Measurements from ENCODE around the gene PPHLN1. TPM values are rescaled to one million over a fixed set of nuclear protein-coding genes. Genes with fewer than 3 reads are reported as not detected.

The PPHLN1 gene
- total and polyA plus RNA-seq, 2 donors (not counting 1 experiment from before 2014, with no cell fraction given), result 47.6 to 91.4 TPM

DNA sequence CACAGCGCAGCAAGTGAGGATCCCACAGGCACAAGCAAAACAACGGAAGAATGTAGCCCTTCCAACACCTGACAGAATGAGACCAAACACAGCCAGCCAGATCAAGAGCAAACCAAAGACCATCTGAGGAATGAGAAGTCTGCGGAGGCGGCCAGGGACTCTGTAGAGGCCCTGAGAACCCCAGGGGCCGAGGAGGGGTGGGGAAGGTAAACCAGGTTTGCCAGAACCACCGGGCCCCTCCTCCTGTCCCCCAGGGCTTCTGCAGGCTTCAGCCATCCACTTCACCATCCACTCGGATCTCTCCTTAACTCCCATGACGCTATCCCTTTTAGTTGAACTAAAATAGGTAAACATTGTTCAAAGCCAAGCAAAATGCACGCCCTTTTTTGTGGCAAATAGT is 37.4 kb upstream of the PPHLN1 start:
- Histone ChIP-seq H3K79me2 (ENCODE audit: control insufficient read depth, insufficient read depth, low read length) (no peaks in the 10 kb centered on the region), H3K4me2 (ENCODE audit: extremely low read depth, insufficient read depth, low read length) (no peak overlapping the region), H3K27ac (ENCODE audit: insufficient read depth, low read length) (no peak overlapping the region), H2AFZ (ENCODE audit: low read length) (no peak overlapping the region), H3K4me1 (ENCODE audit: control insufficient read depth, extremely low read depth, insufficient read depth, low read length) (no peaks in the 10 kb centered on the region), H3K4me3 (replicated peaks in 1 of 4; ENCODE audit: control extremely low read depth in 1 of 4, insufficient read depth in 1 of 4, low read depth in 3 of 4, low read length in 4 of 4) (no peak overlapping the region), H3K9ac (ENCODE audit: insufficient read depth, low read length) (no peak overlapping the region), H3K27me3 (ENCODE audit: control insufficient read depth, insufficient read depth, low read length) (no peaks in the 10 kb centered on the region), H4K20me1 (ENCODE audit: control insufficient read depth, extremely low read depth, insufficient read depth, low read length) (no peaks in the 10 kb centered on the region), H3K9me3 (ENCODE audit: control insufficient read depth, insufficient read depth, low read depth, low read length) (no peaks in the 10 kb centered on the region), H3K36me3 (ENCODE audit: control insufficient read depth, insufficient read depth, low read length) (no peaks in the 10 kb centered on the region)
- TF ChIP-seq, protein P1, sequence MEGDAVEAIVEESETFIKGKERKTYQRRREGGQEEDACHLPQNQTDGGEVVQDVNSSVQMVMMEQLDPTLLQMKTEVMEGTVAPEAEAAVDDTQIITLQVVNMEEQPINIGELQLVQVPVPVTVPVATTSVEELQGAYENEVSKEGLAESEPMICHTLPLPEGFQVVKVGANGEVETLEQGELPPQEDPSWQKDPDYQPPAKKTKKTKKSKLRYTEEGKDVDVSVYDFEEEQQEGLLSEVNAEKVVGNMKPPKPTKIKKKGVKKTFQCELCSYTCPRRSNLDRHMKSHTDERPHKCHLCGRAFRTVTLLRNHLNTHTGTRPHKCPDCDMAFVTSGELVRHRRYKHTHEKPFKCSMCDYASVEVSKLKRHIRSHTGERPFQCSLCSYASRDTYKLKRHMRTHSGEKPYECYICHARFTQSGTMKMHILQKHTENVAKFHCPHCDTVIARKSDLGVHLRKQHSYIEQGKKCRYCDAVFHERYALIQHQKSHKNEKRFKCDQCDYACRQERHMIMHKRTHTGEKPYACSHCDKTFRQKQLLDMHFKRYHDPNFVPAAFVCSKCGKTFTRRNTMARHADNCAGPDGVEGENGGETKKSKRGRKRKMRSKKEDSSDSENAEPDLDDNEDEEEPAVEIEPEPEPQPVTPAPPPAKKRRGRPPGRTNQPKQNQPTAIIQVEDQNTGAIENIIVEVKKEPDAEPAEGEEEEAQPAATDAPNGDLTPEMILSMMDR (conservative IDR thresholded peaks at IDR 0.05 in 1 of 2, IDR thresholded peaks at IDR 0.05 in 1 of 2; ENCODE audit: low read depth in 1 of 2, low read length in 2 of 2), result no peak
- no peak for TF ChIP-seq EZH2 (IDR thresholded peaks at IDR 0.05; ENCODE audit: low read length, missing control alignments)
- DNase-seq (ENCODE audit: low read depth in 2 of 2), result no peak

DNA sequence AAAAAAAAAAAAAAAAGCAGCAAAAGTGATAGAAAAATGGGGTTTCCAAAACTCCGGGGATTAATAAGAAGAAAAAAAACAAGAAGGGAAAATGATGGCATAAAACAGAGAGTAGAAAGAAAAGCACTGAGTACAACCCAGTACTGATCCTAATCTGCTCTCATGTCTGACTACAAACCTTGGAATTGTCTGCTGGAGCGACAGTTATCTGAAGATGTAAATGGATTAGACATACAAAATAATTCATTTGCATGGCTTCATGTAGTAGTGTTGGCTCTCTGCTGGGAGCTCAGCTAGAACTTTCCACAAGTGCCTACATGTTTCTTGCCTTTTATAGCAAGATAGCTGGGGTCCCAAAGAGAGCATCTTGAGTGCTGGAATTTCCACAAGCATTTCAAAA is 34.3 kb upstream of the PPHLN1 start:
- Histone ChIP-seq H3K9me3 (ENCODE audit: control insufficient read depth, insufficient read depth, low read depth, low read length) (no peaks in the 10 kb centered on the region), H3K4me3 (replicated peaks in 1 of 4; ENCODE audit: control extremely low read depth in 1 of 4, insufficient read depth in 1 of 4, low read depth in 3 of 4, low read length in 4 of 4) (no peak overlapping the region), H3K4me1 (ENCODE audit: control insufficient read depth, extremely low read depth, insufficient read depth, low read length) (no peaks in the 10 kb centered on the region), H3K36me3 (ENCODE audit: control insufficient read depth, insufficient read depth, low read length) (no peaks in the 10 kb centered on the region), H4K20me1 (ENCODE audit: control insufficient read depth, extremely low read depth, insufficient read depth, low read length) (no peaks in the 10 kb centered on the region), H3K27me3 (ENCODE audit: control insufficient read depth, insufficient read depth, low read length) (no peaks in the 10 kb centered on the region), H2AFZ (ENCODE audit: low read length) (no peak overlapping the region), H3K9ac (ENCODE audit: insufficient read depth, low read length) (no peak overlapping the region), H3K79me2 (ENCODE audit: control insufficient read depth, insufficient read depth, low read length) (no peaks in the 10 kb centered on the region), H3K4me2 (ENCODE audit: extremely low read depth, insufficient read depth, low read length) (no peak overlapping the region), H3K27ac (ENCODE audit: insufficient read depth, low read length) (no peak overlapping the region)
- no peak for DNase-seq (ENCODE audit: low read depth in 2 of 2)
- TF ChIP-seq, protein P1 (conservative IDR thresholded peaks at IDR 0.05 in 1 of 2, IDR thresholded peaks at IDR 0.05 in 1 of 2; ENCODE audit: low read depth in 1 of 2, low read length in 2 of 2), result no peak
- TF ChIP-seq EZH2 (IDR thresholded peaks at IDR 0.05; ENCODE audit: low read length, missing control alignments), result no peak

DNA sequence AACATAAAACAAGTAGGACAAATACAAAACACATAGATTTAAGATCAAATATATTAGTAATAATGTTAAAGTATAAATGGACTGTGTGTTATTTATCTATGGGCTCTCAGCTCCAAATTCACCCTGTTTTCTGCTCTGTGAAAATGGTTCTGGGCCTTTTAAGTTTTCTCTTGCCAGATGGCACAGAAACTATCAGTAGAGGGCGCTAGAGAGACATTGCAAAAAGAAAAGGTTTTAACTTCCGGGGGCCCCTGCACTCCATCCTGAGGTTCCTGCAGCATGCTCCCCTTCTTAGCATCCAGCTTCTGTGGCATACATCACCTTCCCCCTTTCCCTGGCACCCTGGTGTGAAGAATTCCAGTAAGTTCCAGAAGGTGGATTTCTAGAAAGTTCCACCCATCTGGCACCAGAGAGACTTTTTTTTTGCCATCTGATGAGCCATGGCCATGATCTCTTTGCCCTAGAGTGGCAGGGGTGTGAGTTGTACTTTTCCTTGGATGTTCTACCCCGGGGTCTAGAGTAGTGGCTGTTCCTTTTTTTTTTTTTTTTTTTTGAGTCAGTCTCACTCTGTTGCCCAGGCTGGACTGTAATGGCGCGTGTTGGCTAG is 29.4 kb upstream of the PPHLN1 start:
- Histone ChIP-seq H3K36me3 (ENCODE audit: control insufficient read depth, insufficient read depth, low read length) (no peaks in the 10 kb centered on the region), H3K27ac (ENCODE audit: insufficient read depth, low read length) (no peak overlapping the region), H2AFZ (ENCODE audit: low read length) (no peak overlapping the region), H3K4me1 (ENCODE audit: control insufficient read depth, extremely low read depth, insufficient read depth, low read length) (no peaks in the 10 kb centered on the region), H3K4me3 (replicated peaks in 1 of 4; ENCODE audit: control extremely low read depth in 1 of 4, insufficient read depth in 1 of 4, low read depth in 3 of 4, low read length in 4 of 4) (no peak overlapping the region), H4K20me1 (ENCODE audit: control insufficient read depth, extremely low read depth, insufficient read depth, low read length) (no peaks in the 10 kb centered on the region), H3K4me2 (ENCODE audit: extremely low read depth, insufficient read depth, low read length) (no peak overlapping the region), H3K9me3 (ENCODE audit: control insufficient read depth, insufficient read depth, low read depth, low read length) (no peaks in the 10 kb centered on the region), H3K9ac (ENCODE audit: insufficient read depth, low read length) (no peak overlapping the region), H3K79me2 (ENCODE audit: control insufficient read depth, insufficient read depth, low read length) (no peaks in the 10 kb centered on the region), H3K27me3 (ENCODE audit: control insufficient read depth, insufficient read depth, low read length) (no peaks in the 10 kb centered on the region)
- TF ChIP-seq, protein P1 (conservative IDR thresholded peaks at IDR 0.05 in 1 of 2, IDR thresholded peaks at IDR 0.05 in 1 of 2; ENCODE audit: low read depth in 1 of 2, low read length in 2 of 2), result peak; percentile 27 to 52
- TF ChIP-seq EZH2 (IDR thresholded peaks at IDR 0.05; ENCODE audit: low read length, missing control alignments), result no peak
- DNase-seq (ENCODE audit: low read depth in 2 of 2), result peak in 1 of 2 donors; percentile 24

All from fibroblast of lung (primary cell).